Hematopoietic multipotent progenitor cell treated with erythropoietin and hydrocortisone succinate and interleukin-3 and kit ligand, for 15 days (in vitro differentiated cells): ENCODE measurements around the gene TJP2.
"Not testable (repeated sequence)": the region's sequence is repeated elsewhere in the genome, so short reads cannot be mapped to it uniquely, and the experiment has no call there.

Experiments used
- DNase-seq: peaks from one replicate; pipeline ENCODE4 v3.0.0-alpha.2; 2015; ENCODE audit warnings: low spot score

TJP2 gene

DNA sequence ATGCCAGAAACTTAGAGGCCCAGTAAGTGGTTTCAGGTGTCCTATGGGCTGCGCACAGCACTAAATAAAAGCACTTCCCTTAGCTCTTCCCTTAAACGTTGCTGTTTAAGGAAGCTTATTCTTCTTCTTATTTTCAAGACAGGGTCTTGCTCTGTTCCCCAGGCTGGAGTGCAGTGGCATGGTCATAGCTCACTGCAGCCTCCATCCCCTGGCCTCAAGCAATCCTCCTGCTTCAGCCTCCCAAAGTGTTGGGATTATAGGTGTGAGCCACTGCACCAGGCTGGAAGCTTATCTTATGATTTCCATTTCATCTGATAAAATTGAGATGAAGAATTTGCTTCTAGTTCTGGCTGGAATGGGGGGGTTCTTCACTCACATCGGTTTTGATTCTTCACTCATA is 15.6 kb upstream of the TJP2 start:
- DNase-seq = no peak

DNA sequence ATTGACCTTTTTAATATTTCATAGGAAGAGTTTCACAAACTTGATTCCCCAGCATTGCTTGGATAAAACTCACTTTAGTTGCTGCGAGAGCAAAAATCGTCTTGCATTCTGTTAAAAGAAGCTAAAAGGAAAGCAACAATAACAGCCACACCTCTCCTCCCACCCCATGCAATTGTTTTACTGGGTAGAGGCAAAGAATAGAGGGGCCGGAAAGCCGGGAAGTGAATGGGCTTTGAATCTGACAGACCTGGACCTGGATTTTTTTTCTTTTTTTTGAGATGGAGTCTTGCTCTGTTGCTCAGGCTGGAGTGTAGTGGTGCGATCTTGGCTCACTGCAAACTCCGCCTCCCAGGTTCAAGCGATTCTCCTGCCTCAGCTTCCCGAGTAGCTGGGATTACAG is 9.5 kb upstream of the TJP2 start:
- not testable (repeated sequence) for DNase-seq

DNA sequence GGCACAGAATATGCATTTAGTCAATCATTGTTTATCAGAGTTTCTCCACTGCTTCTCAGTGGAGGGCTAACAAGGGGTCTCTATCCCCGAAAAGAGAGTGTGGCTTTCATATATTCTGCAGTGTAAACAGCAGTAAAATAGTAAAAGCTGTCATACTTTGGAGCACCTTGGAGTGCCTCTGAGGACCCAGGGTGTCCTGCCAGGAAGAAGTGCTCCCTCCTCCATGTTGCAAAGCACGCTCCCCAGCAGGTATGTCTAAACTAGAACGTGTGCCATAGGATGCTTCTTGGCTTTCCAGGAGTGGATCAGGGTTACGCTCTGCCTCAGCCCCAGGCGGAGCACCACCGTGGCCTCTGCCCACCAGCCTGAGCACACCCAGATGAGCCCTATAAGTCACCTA is 8.5 kb upstream of the TJP2 start:
- no peak for DNase-seq

DNA sequence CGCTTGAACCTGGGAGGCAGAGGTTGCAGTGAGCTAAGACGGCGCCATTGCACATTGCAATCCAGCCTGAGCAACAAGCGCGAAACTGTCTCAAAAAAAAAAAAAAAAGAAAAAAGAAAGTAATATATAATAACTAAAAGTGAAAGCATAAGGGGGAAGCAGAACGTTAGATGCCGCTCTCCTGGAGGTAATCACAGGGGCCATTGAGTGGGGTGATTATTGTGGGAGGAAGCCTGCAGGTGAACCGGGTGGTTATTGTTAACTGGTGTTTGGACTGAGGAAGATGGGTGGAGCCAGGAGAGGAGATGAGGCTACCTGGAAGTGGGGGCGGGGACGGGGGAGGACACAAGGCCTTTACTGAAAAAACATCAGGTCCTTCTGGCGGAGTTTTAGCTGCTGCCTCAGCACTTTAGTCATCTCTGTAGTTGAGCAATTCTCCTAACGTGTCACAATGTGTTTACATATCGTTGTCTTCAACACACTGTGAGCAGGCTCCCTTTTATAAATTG is 5.3 kb upstream of the TJP2 start:
- no peak for DNase-seq

DNA sequence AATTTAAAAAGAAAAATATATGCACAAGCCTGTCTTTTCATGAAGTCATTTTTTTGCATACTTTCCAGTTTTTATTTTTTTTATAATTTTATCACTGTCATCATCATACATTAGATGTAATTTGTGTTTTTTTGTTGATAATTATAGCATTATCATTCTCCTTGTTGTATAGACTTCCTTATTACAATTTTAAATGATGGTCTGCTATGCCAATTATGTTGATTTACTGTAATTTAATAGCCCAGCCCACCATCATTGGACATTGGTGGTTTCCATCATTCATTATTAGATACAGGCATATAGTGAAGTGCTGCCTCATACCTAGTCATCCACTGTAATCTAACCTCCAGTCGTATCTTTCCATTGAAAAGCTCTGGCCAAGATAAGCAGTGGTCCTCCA is 3.8 kb upstream of the TJP2 start:
- no peak for DNase-seq

DNA sequence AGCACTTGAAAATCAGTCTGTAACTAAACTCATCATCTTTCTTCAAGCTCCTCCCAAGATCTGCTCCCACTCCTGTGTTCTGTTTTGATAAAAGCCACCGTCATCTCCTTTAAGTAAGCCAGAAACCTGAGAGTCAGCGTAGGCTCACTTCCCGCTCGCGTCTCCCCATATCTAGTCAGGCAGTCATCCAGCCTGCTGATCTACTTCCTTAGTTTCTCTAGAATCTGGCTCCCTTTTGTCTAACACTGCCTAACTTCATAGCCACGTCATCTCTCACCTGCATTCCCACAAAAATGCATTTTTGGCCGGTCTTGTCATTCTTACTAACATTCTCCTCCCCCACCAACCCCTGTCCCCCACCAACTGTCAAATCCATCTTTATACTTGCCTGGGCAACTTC is 3.0 kb upstream of the TJP2 start:
- no peak for DNase-seq

DNA sequence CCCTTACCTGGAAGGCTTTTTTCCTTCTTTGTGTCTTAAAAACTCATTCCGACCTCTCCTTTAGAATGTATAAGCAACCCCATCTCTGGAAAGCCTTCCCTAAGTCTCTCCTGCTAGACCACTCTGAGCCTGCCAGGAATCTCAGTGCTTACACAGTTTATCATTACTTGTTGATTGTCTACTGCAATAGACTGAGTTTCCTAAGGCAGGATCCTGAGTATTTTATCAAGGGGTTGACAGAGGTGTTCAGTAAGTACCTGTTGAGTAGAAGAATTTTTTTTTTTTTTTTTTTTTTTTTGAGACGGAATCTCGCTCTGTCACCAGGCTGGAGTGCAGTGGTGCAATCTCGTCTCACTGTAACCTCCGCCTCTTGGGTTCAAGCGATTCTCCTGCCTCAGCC is 2.6 kb upstream of the TJP2 start:
- DNase-seq = no peak

DNA sequence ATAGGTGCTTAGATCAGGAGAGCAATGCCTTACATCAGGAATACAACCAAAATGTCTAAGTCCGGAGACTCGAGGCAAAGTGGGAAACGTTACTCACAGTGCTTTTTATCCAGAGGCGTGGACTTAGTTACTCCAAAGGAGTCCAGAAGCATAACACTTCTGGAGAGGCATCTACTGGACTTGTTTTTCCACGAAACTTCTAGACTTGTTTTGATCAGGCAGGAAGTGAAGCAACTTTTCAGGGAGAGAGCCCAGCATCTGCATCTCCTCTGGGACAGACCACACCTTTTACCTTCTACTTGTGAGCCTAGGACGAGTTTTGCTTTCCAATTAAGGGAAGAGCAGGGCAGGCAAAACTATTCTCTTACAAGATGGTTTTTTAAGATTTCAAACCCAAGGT is 1.2 kb upstream of the TJP2 start:
- no peak for DNase-seq

DNA sequence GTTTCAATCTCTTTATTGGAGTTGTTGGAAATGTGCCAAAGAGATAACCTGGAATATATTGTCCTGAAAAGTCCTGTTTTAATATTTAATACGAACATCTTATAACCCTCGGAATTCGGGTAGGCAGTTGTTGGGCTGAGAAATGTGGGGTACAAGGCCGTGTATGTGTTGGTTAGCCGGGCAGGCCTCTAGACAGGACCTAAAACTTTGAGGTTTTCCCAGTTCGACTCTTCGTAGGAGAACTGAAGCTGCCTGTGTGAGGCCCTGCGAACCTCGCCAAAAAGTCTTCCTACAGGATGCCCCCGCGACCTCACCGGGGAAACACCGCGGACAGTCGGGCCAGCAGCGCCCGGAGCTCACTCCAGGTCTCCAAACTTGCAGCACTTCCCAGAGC is 583 bp upstream of the TJP2 start:
- DNase-seq = no peak

DNA sequence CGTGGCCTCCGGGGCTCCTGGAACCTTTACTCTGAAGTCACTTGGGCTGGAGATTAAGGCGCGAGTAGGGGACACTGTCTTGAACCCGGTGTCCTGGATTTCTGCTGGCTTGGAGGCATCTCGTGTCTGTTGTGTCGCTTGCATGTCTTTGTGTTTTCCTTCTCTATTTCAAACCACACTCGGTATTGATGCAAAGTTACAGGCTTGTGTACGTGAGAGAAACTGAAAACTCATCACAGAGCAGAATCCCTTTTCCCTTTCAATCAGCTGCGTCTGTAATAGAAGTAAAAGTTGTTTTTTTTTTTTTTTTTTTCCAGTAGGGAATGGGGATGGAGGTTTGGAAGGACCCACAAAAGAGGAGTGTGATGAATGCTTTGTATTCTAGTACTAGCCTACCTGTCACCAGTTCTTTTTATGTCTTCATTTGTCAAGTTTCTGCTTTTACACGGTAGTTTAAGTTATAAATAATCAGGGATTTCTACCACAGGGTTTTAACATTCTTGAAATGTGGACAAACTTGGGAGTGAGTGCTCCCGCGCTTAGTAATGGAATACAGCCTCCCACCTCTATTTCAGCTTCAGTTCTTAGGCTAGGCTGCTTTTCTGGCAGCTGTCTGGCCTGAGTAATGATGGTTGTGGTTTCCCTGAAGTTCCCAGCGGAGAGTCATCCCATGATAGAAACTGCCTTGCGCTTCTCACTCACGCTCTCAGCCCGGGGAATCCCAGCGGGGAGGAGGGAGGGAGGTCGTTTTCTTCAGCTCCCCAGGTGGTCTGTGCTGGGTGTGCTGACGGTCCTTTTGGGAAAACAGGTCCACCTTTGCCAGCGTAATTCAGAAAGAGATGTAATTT is 763 bp downstream of the TJP2 start:
- DNase-seq = no peak

DNA sequence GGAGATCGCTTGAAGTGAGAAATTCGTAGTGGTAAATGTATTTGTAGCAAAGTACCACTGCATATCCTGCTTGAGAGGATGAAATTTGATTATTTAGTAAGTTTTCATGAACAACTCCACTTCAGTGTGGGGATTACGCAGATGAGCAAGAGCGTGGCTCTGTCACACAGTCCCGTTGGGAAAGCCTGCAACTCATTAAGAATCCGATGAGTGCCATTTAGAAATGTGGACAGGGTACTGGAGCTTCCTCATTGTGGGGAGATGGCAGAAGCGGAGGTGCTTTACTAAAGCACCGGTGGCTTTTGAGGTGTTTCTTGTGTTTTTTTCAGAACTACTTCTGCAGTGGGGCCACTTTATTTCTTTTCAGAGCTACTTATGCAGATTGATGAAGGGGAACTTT is 1.4 kb downstream of the TJP2 start:
- DNase-seq = no peak

DNA sequence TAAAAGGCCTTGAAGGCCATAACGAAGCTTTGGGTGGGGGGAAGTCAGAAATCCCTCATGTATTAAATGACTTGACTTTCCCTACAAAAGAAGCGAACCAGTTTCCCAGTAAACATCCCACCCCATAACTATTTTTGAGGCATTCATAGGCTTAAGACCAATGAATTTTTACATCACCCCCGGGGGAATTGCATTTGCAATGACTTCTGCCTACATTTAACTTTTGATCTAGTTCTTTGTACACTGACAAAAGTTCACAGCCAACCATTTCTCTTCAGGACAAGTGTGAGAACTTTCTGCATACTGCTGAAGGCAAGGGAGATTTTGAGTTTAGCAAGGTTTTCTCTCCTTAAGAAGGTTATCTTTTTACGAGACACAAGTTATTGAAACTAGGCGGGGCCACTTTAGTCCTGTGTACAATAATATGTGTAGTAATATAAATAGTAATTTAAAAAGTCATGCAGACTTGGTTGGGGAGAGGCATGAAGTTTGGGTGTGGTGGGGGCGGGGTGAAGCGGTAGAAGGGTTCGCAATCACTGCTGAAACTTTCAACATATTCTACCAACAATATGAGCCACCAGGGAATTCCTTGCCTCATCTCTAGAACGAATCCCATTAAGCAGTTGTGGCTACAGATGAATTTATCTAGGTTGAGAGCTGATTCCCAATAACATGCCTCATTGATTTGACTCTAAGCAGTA is 2.5 kb downstream of the TJP2 start:
- no peak for DNase-seq

DNA sequence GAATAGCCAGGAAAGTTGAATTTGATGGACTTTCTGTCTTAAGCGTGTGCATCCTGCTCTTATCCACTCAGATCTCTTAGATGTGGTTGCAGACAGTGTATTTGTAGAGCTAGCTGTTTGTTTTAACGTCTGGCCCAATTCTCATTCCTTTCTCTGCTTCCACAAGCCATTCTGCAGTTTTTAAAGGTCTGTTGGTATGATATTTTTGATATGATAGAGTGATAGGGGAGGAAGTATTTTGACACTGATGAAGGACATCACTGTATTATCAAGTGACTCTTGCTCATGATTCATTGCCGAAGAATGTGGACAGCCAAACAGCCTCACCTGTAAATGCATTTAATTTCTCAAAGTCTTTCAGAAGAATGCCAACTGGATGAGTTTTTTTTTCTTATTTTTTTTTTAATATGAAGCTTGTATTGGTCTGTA is 4.5 kb downstream of the TJP2 start:
- DNase-seq = no peak

DNA sequence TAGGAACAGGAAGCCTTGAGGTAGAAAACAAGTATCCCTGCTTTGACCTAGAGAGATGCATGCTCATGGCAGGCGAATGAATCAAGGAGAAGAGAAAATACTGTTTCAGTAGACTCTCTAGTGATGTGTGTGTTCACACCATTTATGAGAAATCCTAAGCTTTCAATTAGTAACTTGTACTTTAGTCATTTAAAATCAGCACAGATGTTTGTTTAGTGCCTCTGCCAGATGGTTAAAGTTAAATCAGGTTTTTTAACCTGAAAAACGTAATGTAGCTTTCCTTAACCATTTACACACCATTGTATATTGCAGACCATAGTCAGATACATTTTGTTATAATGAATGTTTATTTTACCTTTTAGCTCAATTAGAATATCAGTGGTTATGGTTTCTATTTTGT is 5.0 kb downstream of the TJP2 start:
- DNase-seq = no peak

DNA sequence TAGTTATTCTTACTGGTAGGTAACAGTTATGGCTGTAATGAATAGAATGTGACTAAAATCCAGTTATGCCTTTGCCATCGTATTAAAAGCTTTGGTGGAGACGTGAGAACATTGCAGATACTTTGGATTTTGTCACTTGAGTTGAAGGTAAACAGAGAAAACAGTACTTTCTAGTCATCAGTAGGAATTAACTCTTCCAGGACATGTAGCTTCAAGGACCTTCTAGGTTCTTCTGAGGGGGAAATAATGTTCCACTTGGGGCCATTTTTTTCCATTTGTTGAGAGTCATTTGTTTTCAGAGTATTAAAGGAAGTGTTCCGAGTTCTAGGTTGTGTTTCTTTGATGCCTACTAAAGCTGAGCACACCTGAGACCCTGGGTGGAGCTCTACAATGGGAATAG is 6.1 kb downstream of the TJP2 start:
- DNase-seq = no peak

DNA sequence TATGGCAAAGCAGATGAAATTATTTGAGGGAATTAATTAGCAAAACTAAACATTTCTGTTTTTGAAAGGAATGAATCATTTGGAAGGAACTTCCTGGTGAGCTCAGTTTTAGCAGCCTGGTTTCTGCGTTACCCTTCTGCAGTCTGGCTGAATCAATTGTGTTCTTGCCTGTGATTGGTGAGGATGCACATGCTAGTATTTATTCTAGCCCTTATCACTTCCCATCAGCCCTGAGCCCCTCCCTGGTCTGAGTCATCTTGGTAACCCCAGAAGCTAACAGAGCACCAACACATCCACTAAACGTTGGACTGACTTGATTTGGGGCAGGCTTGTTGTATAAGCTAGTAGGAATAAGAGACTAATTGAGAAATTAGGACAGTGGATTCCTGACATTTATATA is 6.6 kb downstream of the TJP2 start:
- peak; percentile 85 for DNase-seq

DNA sequence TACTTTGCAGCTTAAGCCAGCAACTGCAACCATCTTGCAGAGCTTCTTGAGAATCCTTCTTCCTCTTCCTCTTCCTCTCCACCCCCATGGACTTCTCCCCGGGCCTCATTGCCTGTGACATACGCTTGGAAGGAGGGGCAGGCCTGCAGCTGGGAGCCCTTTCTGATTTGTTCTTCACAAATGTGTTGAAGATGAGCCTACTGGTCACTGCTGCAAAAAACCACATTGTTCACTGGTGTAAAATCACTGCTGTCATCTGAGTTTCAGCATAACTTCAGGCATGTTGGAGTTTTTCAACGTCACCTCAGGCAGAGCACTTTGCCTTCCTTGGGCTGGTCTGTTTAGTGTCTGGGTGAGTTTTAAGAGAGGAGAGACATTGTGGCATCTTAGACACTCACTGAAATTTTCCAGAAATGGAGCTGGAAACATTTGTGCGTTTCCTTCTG is 7.9 kb downstream of the TJP2 start:
- DNase-seq = no peak

DNA sequence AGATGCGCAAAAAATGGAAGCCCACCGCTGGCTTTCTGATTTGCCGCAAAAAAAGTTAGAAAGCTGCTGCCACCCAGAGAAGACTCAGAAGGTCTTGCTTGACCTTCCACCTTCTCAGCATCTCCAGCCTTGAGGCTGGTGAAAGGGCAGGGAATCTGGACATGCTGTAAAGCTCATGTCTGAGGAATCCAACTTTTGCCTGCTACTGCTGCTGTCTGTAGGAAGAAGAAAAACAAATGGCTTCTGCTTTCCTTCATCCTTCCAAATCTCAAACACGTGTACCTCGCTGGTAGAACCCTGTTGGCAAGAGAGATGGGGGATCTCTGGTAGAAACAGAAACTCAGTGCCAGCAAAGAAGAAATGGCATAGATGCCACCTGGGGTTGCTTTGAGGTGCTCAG is 10.2 kb downstream of the TJP2 start:
- no peak for DNase-seq

DNA sequence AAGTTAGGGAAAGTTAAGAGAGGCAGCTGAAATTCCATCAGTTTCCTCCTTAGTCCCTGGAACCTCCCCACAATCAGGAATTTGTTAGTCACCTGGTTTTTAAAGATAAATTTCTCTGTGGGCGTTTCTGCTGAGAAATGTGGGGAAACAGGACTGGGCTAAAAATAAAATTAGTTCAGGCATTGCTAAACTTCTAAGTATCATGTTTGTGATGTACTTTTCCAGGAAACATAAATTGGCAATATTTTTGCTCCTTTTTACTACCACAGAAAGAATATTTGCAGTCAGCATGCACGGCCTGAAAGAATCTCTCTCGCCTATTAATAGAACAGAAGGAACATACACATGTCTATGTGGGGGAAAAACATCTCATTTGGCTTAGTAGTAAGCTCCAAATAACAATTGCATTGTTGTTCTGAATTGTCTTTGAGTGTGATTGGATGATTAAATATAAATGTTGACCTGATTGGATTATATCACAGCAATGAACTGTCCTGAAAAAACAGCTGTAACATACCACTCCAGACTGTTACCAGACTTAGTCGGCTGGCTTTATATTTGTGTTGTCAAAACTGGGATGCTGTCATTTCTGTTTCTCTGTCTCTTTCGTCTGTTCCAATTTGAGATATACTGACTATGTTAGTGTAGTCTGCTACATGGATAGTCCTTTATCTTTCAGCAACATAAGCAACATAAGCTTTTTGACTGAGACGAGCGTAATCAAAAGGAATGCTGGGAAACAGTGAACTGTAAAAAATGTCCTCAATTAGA is 12.9 kb downstream of the TJP2 start:
- peak; percentile 88 for DNase-seq

DNA sequence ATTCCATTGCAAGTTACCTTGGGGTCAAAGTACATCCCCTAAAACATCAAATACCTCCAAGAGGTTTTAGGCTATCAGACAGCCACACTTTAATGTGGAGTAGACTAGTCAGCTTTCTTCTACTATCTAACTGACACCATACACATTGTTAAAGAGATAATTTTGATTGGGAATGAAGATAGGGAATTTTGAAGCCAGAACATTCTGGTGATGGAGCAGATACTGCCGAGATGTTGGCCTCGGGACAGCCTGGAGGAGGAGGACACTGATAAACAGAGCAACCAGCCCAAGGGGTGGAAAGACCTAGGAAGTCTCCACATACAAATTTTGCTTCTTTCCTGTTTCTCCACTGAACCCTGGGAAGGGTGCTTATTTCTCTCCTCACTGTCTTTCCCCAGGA is 14.9 kb downstream of the TJP2 start:
- DNase-seq = peak; percentile 33

DNA sequence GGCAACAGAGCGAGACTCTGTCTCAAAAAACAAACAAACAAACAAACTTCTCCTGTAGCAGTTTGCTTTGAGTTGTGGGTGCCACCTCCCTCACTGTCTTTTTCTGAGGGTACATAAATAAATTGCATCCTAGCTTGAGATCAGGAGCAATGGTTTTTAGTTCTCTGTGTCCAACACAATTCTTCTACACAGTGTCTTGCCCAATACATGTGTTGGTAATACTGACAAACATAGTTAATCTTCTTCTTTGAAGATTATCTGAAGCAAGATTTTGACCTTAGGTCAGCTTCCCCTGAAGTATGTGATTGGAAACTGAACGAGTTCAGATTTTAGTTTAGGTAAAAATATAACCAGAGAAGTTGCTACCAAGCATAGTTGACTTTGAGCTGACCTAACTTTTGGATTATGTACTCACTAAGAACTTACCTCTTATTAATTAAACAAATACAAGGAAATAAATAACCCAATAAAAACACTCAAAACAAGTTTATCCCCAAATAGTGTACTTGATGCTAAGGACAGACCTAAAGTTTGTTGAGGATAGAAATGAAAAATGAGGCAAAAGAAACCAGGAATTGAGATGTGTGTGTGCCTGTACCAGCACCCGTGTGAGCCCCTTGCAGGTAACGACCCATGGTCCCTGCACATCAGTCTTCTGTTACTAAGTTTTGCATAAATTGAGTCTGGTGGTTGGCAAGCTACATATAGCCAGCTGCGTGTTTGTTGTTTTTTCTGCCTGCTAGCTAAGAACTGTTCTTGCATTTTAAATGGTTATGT is 16.2 kb downstream of the TJP2 start:
- no peak for DNase-seq

DNA sequence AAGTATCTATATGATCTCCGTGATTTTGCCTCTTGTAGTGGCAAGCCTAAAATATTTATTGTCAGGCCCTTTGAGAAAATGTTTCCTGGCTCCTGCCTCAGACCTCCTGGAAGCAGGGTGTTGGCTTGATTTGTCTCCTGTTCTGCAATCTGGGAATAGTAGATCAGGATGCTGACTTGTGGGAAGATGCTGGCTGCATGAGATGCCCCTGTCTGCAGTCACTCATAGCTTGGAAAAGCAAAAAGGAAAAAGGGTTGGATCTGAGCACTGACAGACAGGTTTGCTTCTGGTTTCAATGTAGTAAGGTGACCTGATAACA is 16.7 kb downstream of the TJP2 start:
- DNase-seq = no peak
